Measurements from ENCODE around the gene ARAF. TPM values are rescaled to one million over a fixed set of nuclear protein-coding genes. Genes with fewer than 3 reads are reported as not detected.
A peak's percentile ranks its signal among the peaks of the same experiment; 100 is the strongest.

ARAF gene
- total RNA-seq, 1 donor from 2014 or later: 30.2 TPM

DNA sequence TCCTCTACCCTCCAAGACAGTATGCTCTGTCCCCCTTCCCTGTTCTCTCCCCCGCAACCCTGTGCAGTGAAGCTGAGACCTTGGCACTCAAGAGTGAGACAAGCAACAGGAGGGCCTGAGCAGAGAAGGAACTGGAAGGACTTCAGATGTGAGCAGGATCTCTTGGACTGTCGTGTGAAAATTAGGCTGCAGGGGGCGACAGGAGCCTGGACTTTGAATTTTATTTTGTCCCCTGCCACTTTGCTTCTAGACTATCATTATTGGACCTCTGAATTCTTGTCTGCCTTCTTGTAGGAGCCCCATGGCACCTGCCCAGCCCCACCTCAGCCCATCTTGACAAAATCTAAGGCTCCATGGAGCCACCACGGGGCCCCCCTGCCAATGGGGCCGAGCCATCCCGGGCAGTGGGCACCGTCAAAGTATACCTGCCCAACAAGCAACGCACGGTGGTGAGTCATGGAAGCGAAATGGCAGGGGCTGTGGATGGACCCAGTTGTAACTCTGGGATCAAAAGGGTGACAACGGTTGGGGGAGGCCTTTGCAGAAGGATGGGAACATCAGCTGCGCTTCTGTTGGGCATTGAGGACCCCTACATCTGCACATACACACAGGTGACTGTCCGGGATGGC lies 1.7 kb downstream of the ARAF start:
- H3K36me3 ChIP-seq (ENCODE audit: control insufficient read depth, insufficient read depth, low read length): no peaks in the 10 kb centered on the region
- TF ChIP-seq, protein P1, sequence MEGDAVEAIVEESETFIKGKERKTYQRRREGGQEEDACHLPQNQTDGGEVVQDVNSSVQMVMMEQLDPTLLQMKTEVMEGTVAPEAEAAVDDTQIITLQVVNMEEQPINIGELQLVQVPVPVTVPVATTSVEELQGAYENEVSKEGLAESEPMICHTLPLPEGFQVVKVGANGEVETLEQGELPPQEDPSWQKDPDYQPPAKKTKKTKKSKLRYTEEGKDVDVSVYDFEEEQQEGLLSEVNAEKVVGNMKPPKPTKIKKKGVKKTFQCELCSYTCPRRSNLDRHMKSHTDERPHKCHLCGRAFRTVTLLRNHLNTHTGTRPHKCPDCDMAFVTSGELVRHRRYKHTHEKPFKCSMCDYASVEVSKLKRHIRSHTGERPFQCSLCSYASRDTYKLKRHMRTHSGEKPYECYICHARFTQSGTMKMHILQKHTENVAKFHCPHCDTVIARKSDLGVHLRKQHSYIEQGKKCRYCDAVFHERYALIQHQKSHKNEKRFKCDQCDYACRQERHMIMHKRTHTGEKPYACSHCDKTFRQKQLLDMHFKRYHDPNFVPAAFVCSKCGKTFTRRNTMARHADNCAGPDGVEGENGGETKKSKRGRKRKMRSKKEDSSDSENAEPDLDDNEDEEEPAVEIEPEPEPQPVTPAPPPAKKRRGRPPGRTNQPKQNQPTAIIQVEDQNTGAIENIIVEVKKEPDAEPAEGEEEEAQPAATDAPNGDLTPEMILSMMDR (IDR thresholded peaks at IDR 0.05; ENCODE audit: insufficient read depth, low read length, poor library complexity, severe bottlenecking): peak; percentile 18
- no peak for DNase-seq (ENCODE audit: low read depth)
- H3K27me3 ChIP-seq (ENCODE audit: control insufficient read depth, insufficient read depth, low read length): no peaks in the 10 kb centered on the region
- H3K4me3 ChIP-seq (ENCODE audit: low read depth, low read length): no peak overlapping the region

DNA sequence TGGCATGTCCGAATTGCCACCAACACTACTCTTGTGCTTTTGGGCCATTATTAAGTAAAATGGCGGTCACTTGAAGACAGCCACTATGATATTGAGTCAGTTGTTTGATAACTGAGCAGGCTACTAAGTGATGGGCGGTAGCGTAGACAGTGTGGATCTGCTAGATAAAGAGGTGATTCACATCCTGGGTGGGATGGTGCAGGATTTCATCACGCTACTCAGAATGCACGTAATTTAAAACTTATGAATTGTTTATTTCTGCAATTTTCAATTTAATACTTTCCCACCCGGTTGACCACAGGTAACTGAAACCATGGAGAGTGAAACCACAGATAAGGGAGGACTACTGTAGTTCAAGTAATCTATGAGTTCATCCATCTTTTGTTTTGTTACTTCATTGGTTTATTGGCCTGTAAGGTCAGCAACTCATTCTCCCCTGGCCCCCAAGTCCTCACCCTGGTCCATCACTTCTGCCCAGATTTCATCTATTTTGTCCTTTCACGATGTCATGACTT lies 2.9 kb downstream of the ARAF start:
- no peak for DNase-seq (ENCODE audit: low read depth)
- TF ChIP-seq, protein P1 (IDR thresholded peaks at IDR 0.05; ENCODE audit: insufficient read depth, low read length, poor library complexity, severe bottlenecking): no peak
- no peaks in the 10 kb centered on the region for H3K27me3 ChIP-seq (ENCODE audit: control insufficient read depth, insufficient read depth, low read length)
- no peaks in the 10 kb centered on the region for H3K36me3 ChIP-seq (ENCODE audit: control insufficient read depth, insufficient read depth, low read length)
- H3K4me3 ChIP-seq (ENCODE audit: low read depth, low read length): no peak overlapping the region

DNA sequence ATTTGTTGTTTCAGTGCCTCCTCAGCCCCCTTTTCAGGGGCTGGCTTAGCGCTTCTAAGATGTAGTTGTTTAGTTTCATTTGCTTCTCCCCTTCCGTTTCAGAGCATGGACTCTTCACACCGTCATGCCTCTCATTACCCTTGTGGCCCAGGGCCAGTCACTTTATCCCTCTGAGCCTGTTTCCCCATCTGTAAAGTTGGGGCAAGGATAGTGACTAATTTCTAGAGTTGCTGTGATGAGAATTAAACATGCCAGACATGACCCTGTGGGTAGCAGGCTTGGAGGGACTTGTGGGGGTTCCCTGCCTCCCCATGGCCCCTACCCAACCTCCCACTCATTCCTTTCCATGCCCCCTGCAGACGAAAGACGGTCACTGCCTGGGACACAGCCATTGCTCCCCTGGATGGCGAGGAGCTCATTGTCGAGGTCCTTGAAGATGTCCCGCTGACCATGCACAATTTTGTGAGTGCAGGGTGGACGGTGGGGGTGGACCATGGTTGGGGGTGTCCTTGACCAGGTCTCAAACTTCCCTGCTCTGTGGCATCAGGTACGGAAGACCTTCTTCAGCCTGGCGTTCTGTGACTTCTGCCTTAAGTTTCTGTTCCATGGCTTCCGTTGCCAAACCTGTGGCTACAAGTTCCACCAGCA lies 3.6 kb downstream of the ARAF start:
- TF ChIP-seq, protein P1 (IDR thresholded peaks at IDR 0.05; ENCODE audit: insufficient read depth, low read length, poor library complexity, severe bottlenecking): no peak
- DNase-seq (ENCODE audit: low read depth): no peak
- Histone ChIP-seq H3K36me3 (ENCODE audit: control insufficient read depth, insufficient read depth, low read length) (no peaks in the 10 kb centered on the region), H3K27me3 (ENCODE audit: control insufficient read depth, insufficient read depth, low read length) (no peaks in the 10 kb centered on the region), H3K4me3 (ENCODE audit: low read depth, low read length) (no peak overlapping the region)

DNA sequence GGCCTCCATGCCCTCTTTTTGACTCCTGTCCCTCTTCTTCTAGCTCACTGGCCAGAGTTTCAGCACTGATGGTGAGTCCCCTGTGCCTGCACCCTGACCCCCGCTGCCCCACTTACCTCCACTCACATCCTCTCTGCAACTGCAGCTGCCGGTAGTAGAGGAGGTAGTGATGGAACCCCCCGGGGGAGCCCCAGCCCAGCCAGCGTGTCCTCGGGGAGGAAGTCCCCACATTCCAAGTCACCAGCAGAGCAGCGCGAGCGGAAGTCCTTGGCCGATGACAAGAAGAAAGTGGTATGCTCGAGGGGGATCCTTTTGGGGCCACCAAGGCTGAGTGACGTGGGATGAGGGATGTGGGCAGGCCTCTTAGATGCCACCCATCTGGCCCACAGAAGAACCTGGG lies 5.8 kb downstream of the ARAF start:
- Histone ChIP-seq H3K4me3 (ENCODE audit: low read depth, low read length) (no peak overlapping the region), H3K27me3 (ENCODE audit: control insufficient read depth, insufficient read depth, low read length) (no peaks in the 10 kb centered on the region), H3K36me3 (ENCODE audit: control insufficient read depth, insufficient read depth, low read length) (no peaks in the 10 kb centered on the region)
- TF ChIP-seq, protein P1 (IDR thresholded peaks at IDR 0.05; ENCODE audit: insufficient read depth, low read length, poor library complexity, severe bottlenecking): no peak
- no peak for DNase-seq (ENCODE audit: low read depth)

DNA sequence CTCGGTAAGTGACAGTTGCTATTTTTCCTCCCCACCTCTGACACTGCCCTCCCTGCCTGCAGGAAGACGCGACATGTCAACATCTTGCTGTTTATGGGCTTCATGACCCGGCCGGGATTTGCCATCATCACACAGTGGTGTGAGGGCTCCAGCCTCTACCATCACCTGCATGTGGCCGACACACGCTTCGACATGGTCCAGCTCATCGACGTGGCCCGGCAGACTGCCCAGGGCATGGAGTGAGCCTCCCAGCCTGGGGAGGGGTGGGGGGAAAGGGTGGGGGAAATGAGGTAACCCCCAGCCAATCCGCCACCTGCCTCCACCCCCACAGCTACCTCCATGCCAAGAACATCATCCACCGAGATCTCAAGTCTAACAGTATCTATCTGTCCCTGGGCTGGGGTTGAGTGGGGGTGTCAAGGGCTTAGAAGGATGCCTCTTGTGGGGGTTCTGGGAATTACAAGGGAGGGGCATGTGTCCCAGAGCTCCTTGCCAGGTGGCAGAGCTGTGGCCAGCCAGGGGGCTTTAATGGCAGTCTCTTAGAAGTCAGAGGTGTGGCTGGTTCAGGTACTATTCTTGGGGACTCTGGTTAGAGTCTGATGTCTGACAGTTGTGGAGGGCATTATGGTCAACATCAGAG lies 7.8 kb downstream of the ARAF start:
- Histone ChIP-seq H3K27me3 (ENCODE audit: control insufficient read depth, insufficient read depth, low read length) (no peaks in the 10 kb centered on the region), H3K36me3 (ENCODE audit: control insufficient read depth, insufficient read depth, low read length) (no peaks in the 10 kb centered on the region), H3K4me3 (ENCODE audit: low read depth, low read length) (no peak overlapping the region)
- DNase-seq (ENCODE audit: low read depth): no peak
- TF ChIP-seq, protein P1 (IDR thresholded peaks at IDR 0.05; ENCODE audit: insufficient read depth, low read length, poor library complexity, severe bottlenecking): peak; percentile 24
